ENCODE measurements around the gene U2AF1L4.
"Not testable (repeated sequence)": the region's sequence is repeated elsewhere in the genome, so short reads cannot be mapped to it uniquely, and the experiment has no call there.

Gene U2AF1L4

GRCh38 chr19:35776102-35776788 is 31.0 kb upstream of the U2AF1L4 start:
- Histone ChIP-seq H3K4me3 (peak overlapping the region; percentile 85), H3K27ac (no peak overlapping the region), H3K36me3 (ENCODE audit: insufficient read depth, low read length) (no peaks in the 10 kb centered on the region; the same call in 1 of the 2 replicates), H3K9me3 (ENCODE audit: low read depth, low read length) (no peaks in the 10 kb centered on the region), H3K9ac (ENCODE audit: insufficient read length) (peak overlapping the region; percentile 45)
- no peak for DNase-seq (ENCODE audit: low read depth, low spot score)
- no peak for TF ChIP-seq FOXP2 (optimal IDR thresholded peaks at IDR 0.05; ENCODE audit: control extremely low read depth, extremely low read length, insufficient read depth)
- no peak for TF ChIP-seq EZH2 (IDR thresholded peaks at IDR 0.05)

DNA sequence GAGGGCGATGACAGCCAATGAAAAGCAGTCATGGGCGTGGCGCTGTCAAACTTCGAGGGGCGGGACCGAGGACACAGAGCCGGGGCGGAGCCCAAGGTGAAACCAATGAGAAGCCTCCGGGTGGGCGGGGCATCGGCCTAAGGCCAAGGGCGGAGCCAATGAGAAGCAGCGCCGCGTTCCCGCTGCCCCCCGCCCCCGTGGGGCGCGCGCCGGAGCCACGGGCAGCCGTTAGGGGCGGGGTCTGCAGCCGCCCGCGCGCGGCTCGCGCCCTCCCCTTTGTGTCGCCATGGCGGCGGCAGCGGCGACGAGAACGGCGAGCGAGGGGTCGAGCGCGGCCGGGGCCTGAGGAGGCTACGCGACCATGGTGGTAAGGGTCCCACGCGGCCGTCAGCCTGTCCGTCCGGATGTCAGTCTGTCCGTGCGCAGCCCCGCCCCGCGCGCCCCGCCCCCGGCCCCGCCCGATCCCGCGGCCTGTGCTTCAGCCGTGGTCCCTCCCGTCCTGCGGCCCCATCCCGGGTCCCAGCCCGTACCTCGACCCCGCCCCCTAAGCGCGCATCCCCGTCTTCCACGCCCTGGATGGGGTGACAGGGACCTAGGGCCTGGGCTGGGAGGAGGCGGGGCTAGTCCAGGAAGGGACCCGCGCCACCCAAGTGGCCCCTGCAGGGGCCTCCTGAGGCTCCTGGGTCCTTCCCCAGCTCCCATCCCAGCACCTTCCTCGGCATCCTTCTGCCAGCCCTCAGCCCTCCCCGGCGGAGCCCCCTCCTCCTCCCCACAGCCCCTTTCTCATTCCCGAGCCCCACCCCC is 30.3 kb upstream of the U2AF1L4 start, which contains the start of gene ARHGAP33:
ARHGAP33 (plus strand) TSS at position 267 of the 804 bp plus-strand sequence; CDS start at position 362, 95 bp downstream.
- DNase-seq (ENCODE audit: low read depth, low spot score), result peak; percentile 77
- Histone ChIP-seq H3K36me3 (ENCODE audit: insufficient read depth, low read length) (no peaks in the 10 kb centered on the region), H3K9ac (ENCODE audit: insufficient read length) (peak within 1 kb of the TSS; percentile 45), H3K9me3 (ENCODE audit: low read depth, low read length) (no peaks in the 10 kb centered on the region), H3K27ac (no peak within 1 kb of the TSS), H3K4me3 (peak within 1 kb of the TSS; percentile 85)
- TF ChIP-seq FOXP2 (optimal IDR thresholded peaks at IDR 0.05; ENCODE audit: control extremely low read depth, extremely low read length, insufficient read depth), result no peak
- no peak for TF ChIP-seq POLR2AphosphoS5 (IDR thresholded peaks at IDR 0.05; ENCODE audit: borderline replicate concordance, low read depth, low read length)
- no peak for TF ChIP-seq EZH2 (IDR thresholded peaks at IDR 0.05)

GRCh38 chr19:35775046-35775297 is 29.8 kb upstream of the U2AF1L4 start:
- no peak for DNase-seq (ENCODE audit: low read depth, low spot score)
- Histone ChIP-seq H3K9me3 (ENCODE audit: low read depth, low read length) (no peaks in the 10 kb centered on the region), H3K9ac (ENCODE audit: insufficient read length) (no peak overlapping the region), H3K27ac (no peak overlapping the region), H3K4me3 (peak overlapping the region; percentile 85), H3K36me3 (ENCODE audit: insufficient read depth, low read length) (no peaks in the 10 kb centered on the region)
- TF ChIP-seq EZH2 (IDR thresholded peaks at IDR 0.05), result no peak
- no peak for TF ChIP-seq POLR2AphosphoS5 (IDR thresholded peaks at IDR 0.05; ENCODE audit: borderline replicate concordance, low read depth, low read length)
- no peak for TF ChIP-seq FOXP2 (optimal IDR thresholded peaks at IDR 0.05; ENCODE audit: control extremely low read depth, extremely low read length, insufficient read depth)

DNA sequence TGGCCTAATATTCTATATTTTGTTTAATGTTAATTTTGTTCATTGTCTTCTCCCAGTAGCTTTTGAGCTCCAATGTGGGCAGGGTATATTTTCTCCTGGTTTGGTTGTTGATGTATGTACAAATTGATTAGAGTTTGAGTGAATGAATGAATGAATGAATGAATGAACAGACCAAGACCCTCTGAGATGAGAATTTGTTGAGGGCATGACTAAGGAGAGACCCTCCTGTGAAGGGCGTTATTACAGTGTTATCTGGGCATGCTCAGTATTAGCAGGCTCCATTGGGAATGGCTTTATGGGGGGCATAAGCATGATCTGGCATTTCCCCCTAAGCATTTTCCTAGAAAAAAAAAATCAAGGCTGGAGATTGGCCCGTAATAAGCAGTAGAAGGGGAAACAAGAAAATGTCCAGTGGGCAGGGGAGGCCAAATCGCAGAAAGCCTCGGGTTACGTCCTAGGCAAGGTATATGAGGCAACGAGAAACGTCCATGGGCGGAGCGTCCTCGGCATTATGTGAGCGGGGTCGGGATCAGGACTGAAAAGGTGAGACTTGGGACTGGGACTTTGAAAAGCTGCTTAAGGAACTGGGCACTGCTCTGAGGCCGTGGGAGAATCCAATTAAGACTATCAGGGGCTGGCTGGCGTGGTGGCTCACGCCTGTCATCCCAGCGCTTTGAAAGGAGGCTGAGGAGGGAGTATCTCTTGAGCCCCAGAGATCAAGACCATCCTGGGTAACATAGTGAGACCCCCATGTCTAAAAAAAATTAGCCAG is 29.2 kb upstream of the U2AF1L4 start:
- peak overlapping the region; percentile 85 for H3K4me3 ChIP-seq
- no peak overlapping the region for H3K9ac ChIP-seq (ENCODE audit: insufficient read length)
- DNase-seq (ENCODE audit: low read depth, low spot score), result no peak

DNA sequence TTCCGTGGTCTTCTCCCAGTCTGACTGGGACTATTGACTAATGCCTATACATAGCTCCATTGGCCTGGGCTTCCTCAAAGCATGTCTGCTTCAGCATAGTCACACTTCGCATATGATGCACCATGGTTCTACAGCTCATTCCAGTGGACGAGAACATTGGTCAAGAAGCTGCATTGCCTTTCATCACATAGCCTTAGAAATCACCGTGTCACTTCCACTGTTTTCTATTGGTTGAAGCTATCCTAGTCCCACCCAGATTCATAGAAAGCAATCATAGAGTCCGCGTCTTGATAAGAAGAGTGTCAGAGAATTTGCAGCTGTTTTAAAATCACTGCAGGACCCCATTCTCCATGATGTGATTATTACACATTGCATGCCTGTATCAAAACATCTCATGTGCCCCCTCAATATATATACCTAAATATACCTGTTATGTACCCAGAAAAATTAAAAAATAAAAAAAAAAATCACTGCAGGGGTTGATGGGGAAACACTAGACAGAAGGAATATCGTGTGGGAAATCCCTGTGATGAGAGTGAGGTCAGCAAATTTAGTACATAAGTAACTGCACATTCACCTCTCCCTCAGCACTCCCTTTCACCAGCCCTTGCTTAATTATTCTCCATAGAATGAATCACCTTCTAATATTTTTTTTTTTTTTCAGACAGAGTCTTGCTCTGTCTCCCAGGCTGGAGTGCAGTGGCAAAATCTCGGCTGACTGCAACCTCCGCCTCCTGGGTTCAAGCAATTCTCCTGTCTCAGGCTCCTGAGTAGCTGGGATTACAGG is 28.0 kb upstream of the U2AF1L4 start:
- Histone ChIP-seq H3K9me3 (ENCODE audit: low read depth, low read length) (no peaks in the 10 kb centered on the region), H3K9ac (ENCODE audit: insufficient read length) (no peak overlapping the region), H3K36me3 (ENCODE audit: insufficient read depth, low read length) (no peaks in the 10 kb centered on the region), H3K27ac (no peak overlapping the region), H3K4me3 (no peak overlapping the region)
- no peak for DNase-seq (ENCODE audit: low read depth, low spot score)
- TF ChIP-seq POLR2AphosphoS5 (IDR thresholded peaks at IDR 0.05; ENCODE audit: borderline replicate concordance, low read depth, low read length) (no peak), EZH2 (IDR thresholded peaks at IDR 0.05) (no peak), FOXP2 (optimal IDR thresholded peaks at IDR 0.05; ENCODE audit: control extremely low read depth, extremely low read length, insufficient read depth) (no peak)

More for the DNA sequence above, 29.2 kb upstream of the U2AF1L4 start:
- Histone ChIP-seq H3K27ac (no peak overlapping the region), H3K9me3 (ENCODE audit: low read depth, low read length) (no peaks in the 10 kb centered on the region), H3K36me3 (ENCODE audit: insufficient read depth, low read length) (no peaks in the 10 kb centered on the region)
- TF ChIP-seq FOXP2 (optimal IDR thresholded peaks at IDR 0.05; ENCODE audit: control extremely low read depth, extremely low read length, insufficient read depth) (no peak), EZH2 (IDR thresholded peaks at IDR 0.05) (no peak), POLR2AphosphoS5 (IDR thresholded peaks at IDR 0.05; ENCODE audit: borderline replicate concordance, low read depth, low read length) (no peak)

- not testable (repeated sequence) for DNase-seq (ENCODE audit: low read depth, low spot score); H3K9me3 ChIP-seq (ENCODE audit: low read depth, low read length); H3K27ac ChIP-seq; H3K9ac ChIP-seq (ENCODE audit: insufficient read length); H3K4me3 ChIP-seq; H3K36me3 ChIP-seq (ENCODE audit: insufficient read depth, low read length)
These were observed 27.1 kb upstream of the U2AF1L4 start for GRCh38 chr19:35772362-35772761.

DNA sequence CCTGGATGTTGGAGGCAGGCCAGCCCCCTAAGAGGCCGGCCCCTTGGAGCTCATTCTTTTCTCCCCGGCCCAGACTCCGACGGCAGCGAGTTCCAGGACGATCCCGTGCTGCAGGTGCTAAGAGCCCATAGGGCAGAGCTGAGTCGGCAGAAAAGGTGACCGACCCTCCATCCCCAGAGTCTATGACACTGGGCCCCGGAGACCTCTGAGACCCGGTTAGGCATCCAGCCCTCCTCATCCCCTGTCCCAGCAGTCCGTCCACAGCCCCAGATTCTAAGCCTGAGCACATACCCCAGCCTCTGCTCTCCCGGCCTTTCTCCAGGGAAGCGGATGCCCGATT is 22.8 kb upstream of the U2AF1L4 start:
- Histone ChIP-seq H3K36me3 (ENCODE audit: insufficient read depth, low read length) (no peaks in the 10 kb centered on the region), H3K9ac (ENCODE audit: insufficient read length) (no peak overlapping the region), H3K9me3 (ENCODE audit: low read depth, low read length) (no peaks in the 10 kb centered on the region), H3K27ac (no peak overlapping the region), H3K4me3 (no peak overlapping the region)
- no peak for DNase-seq (ENCODE audit: low read depth, low spot score)
- TF ChIP-seq FOXP2 (optimal IDR thresholded peaks at IDR 0.05; ENCODE audit: control extremely low read depth, extremely low read length, insufficient read depth) (no peak), EZH2 (IDR thresholded peaks at IDR 0.05) (no peak), POLR2AphosphoS5 (IDR thresholded peaks at IDR 0.05; ENCODE audit: borderline replicate concordance, low read depth, low read length) (no peak)
